Left cardiac atrium (tissue), 4 donors: ENCODE data around the gene SYT7. TPM values are rescaled to one million over a fixed set of nuclear protein-coding genes. Genes with fewer than 3 reads are reported as not detected.

Source experiments
- ATAC-seq, 2 donors: fragments of 200-7000 bp; cut with Tn5 transposase; one replicate each; pipeline ENCODE4 v1.9.1; 2020; ENCODE audit warnings: mild to moderate bottlenecking in 2 of 2, moderate library complexity in 2 of 2
- DNase-seq: peaks from one replicate; pipeline ENCODE4 v3.0.0-alpha.2; 2020
- intact Hi-C, 2 donors: fragments of 100-400 bp; cut with DNase I; formaldehyde crosslinking; loops; one replicate each; pipeline versions ENCODE4 v1.14.1 to v1.15.1; 2022 to 2023
- total RNA-seq, 2 donors: library from RNA; stranded (reverse); fragmentation: NEBNext Ultra II Directional; extraction: Animal tissue kit (Norgen Biotek cat#: 25700); gene quantifications; one replicate each; pipeline ENCODE4 v1.2.1, GENCODE V29; 2021
- donor health status: DM: no; HTN: yes; CAD: no.
- donor health status: DM: no; HTN: yes; CAD: no; lungs with severe emphysema.
- donor health status: DM: yes; HTN: yes; CAD: no.
- donor health status: Dilated cardiomyopathy.

The SYT7 gene
- total RNA-seq, 2 donors from 2014 or later = 36.7 to 39.7 TPM

DNA sequence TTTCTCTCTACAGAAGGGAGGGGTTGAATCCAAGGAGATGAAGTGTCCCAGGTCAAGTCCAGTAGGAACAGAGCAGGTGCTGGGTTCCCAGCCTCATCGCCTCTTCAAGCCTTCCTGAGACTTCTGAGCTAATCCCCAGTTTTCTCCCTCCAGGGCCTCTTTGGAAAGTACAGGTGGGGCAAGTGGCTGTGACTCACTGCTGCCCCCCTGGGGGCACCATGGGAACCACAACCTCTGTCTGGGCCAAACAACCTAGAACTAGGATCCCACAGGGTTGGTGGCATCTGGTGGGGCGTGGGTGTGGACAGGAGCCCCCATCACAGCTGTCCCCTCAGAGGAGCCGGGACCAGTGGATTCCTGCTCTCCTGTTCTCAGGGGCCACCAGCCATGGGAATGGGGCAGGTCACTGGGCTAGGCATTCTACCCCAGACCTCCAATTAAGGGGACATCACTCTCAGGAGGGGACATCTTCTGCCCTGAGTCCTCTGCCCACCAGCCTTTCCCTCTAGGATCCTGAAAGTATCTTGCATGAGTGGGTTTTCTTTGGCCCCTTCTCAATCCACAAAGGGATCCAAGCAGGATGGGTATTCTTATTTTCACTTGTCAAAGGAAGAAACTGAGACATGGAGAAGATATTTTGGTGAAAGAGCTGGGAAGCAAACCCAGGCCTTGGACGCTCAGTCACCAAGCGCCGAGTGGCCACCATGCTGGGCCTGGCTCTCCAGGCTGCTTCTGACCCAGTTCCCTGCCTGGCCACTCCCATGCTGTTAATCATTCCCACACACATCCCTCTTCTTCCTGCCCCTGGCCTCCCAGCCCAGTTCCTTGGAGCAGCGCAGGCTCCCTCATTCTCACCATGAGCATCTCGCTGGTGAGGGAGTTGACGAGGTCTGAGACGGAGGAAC, 48.5 kb downstream of the SYT7 start:
- no peak for DNase-seq
- no peak for ATAC-seq
- intact Hi-C loops = loop anchor here in 1 of 2 donors (5.0 kb wide), 1 partner anchor 45 kb away; no protein-coding TSS in a partner anchor

DNA sequence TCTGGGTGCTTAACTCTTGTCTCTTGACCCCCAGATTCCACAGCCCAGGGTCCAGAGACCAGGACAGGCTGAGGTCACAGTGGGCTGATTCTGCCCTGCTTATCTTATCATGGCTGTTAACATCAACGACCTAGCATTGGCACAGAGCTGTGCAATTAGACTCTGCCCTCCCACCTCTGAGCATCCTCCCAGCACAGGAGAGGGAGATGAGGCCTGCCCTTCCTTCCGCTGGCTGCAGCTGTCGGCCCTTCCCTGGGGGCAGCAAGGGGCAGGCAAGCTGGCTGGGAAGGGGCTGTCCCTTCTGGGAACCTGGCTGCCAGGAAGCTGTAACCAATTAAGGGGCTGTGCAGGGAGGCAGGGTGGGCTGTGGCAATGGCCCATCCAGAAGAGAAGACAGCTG, 49.8 kb downstream of the SYT7 start:
- intact Hi-C loops = loop anchor here in 1 of 2 donors (5.0 kb wide), 1 partner anchor 46 kb away; no protein-coding TSS in a partner anchor
- no peak for ATAC-seq
- no peak for DNase-seq

DNA sequence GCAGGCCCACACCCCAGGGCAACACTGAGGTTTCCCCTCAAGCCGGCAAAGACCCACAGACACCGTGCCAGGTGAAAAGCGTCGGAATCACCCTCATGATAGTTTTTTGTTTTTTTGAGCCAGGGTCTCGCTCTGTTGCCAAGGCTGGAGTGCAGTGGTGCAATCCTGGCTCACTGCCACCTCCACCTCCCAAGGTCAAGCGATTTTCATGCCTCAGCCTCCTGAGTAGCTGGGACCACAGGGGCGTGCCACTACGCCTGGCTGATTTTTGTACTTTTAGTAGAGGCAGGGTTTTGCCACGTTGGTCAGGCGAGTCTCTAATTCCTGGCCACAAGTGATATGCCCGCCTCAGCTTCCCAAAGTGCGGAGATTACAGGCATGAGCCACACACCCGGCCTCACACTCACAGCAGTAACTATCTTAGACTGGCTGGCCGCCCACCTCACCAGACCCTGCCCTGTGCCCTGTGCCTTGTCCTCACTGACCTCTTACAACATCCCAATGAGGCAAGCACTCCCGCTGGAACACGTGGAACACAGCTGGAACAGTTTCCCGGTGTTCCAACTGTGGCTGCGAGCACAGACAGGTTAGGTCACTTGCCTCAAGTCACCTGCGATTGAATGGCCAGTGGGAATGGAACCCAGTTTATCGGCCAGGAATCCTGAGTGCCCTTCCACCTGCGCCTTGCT, 51.2 kb downstream of the SYT7 start:
- peak in 1 of 2 donors; percentile 62 for ATAC-seq
- no peak for DNase-seq
- intact Hi-C loops = loop anchor here in 1 of 2 donors (5.0 kb wide), 1 partner anchor 48 kb away; no protein-coding TSS in a partner anchor

DNA sequence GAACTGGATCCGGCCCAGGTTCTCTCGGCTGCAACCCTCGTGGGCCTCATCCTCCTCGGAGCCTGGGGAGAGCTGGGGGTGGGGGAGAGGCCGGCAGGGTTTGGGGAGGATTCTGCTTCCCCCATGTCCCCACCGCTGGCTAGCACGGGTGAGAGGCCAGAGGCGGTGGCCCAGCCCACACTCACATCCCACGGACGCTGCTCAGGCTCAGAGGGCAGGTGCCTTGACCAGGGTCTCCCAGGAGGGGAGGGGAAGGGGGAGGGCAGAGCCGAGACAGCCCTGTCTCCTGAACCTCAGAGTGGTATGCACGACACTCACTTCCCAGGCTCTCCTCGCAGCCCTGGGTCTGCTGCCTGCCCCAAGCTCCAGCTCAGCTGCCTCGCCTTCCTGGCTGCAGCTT, 52.8 kb downstream of the SYT7 start:
- no peak for DNase-seq
- intact Hi-C loops = no loop called here
- no peak for ATAC-seq

DNA sequence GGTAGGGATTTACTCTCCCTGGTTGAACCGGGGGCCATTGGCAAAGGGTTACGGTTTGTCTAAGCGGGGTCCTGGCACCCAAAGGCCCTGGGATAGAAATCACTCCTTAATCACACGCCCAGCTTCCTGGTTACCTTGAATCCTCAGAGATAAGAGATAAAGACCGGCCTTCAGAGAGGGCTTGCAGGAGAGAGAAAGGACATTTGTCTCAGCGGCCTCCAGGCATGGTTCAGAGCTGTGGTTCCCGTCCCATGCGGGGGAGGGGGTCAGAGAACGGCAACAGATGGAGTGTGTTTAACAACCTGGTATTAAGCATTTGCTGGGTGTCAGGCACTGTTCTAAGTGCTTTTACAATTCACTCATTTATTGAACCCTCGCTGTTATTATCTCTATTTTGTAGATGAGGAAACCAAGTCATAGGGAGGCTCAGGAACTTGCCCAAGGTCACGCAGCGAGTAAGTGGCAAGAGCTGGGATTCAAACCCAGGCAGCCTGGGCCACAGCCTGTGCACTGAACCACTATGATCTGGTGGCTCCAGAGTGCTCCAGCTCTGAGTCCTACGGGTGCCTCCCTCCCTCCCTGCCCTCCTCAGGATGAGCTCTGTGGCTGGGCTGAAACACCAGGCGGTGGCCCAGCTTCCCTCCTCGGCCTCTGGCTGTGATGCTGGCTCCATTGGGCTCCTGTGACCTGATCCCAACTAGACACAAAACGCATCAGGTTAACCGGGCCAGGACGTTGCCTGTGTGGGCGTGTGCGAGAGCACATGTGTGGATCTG, 53.7 kb downstream of the SYT7 start:
- DNase-seq (no peak), ATAC-seq (no peak)
- intact Hi-C loops = no loop called here

DNA sequence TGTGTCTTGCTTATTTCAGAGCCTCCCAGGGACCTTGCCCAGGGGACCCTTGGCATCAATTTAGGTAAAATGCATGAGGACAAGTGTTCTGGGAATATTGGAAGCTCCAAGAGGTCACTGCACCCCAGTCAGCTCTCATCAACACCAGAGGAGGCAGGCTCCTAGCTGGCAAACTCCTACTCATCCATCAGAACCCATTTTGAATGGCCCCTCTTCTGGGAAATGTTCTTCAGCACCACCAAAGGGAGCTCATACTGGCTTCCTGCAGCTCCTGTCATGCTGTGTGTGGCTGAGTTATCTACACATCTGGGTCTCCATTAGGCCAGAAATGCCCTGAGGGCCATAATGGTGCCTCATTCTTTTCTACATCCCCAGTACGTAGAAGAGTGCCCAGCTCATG, 54.6 kb downstream of the SYT7 start:
- DNase-seq = no peak
- ATAC-seq = no peak
- intact Hi-C loops = no loop called here

DNA sequence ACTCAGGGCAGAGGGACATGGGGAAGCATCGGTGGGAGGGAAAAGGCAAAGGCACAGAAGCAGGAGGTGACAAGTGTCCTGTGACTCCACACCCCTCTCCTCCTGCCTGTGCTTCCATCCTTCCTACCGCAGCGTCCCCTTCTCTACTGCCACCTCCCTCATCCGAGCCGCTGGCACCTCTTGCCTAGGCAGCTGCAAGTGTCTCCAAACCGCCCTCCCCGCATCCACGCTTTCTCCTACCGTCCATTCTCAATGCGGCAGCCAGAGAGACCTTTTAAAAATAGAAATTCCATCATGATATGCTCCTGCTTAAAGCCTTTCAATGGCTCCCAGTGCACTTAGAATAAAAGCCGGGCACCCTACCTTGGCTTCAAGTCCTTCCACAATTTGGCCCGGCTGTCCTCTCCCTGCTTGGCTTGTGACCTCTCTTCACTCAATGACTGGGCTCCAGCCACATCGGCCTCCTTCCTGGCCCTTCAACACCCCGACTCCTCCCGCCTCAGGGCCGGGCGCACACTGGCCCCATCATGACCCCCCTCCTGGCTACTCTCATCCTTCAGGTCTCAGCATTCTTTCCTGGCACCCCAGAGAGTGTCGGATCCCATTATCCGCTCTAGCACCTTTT, 55.8 kb downstream of the SYT7 start:
- peak; percentile 21 to 43 for ATAC-seq
- DNase-seq = no peak
- intact Hi-C loops = no loop called here

- intact Hi-C loops = no loop called here
- ATAC-seq (no peak), DNase-seq (no peak)
Observed at GRCh38 chr11:61524446-61524845, 56.4 kb downstream of the SYT7 start.

GRCh38 chr11:61522881-61523280, 58.0 kb downstream of the SYT7 start:
- intact Hi-C loops = no loop called here
- DNase-seq = no peak
- no peak for ATAC-seq

DNA sequence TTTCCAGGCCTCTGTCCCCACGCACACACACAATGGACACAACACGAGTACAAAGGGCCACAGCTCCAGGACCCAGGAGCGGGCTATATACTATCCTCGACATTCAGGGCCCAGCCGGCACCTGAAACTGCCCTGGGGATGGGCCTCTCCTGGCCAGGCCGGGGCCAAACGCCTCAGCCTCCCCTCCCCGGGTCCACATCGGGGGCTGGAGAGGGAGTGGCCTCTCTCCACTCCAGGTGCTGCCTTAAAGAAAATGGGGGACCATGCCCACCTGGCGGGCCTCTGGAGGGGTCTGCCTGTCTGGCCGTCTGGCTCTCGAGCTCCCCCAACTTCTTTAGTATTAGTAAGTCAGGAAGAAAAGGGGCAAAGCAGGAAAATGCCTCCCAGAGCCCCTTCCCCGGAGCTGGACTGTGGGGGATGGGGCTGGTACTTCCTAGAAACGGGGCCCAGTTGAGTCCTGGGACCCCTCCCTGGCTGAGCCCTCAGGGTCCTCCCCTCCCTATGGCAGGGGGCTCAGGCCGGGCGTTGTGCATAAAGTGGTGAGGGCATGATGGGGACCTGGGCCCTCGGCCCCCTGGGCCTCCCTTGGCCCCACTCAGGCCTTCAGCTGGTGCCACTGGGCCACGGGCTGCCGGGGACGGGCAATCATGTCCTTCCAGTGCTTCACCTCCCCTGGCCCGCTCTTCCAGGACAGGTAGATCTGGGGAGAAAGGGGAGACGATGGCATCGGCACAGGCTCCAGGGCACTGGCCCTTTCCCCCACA, 62.7 kb downstream of the SYT7 start:
- ATAC-seq (no peak), DNase-seq (no peak)
- intact Hi-C loops = loop anchor here (5.0 kb wide), 1 partner anchor 41 kb away; no protein-coding TSS in a partner anchor

DNA sequence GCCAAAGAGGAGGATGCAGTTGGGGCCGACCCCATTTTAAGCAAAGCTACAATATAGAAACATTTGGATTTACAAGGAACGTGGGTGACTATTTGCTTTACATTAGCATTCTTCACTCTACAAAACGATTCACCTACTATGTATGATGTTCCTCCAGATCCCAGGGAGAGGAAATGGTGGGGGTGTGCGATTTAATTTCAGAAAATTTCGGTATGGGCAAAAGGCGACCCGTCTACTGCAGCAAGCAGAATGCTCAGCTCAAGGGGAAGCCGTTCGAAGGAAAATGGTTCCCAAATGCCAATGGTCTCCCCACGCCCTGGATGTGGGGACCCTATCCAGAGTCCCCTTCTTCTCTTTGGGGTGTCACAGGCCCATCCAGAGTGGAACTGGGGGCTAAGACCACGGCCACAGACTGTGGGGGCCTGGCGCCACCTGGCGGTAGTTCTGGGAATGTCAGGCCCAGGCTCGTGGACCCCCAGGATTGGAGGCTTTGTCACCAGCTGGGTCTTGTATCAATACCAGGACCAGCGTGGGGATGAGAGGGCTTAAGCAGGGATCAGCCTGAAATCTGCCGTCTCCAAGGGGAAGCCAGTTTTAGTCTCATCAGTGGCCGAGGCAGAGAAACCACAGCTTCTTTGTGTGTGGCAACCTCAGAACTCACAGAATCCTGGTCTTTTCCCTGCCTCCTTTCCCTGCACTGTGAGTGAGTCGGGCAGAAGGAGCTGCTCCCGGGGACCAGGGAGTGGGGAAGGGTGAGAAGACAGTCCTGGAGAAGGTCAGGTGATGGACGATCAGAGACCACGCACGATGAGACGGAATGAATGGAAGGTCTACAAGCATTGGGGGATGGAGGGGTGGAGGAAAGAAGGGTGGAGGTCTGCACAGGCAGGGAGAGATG, 64.0 kb downstream of the SYT7 start:
- intact Hi-C loops = loop anchor here (2.0 to 5.0 kb wide), 2 partner anchors 40 to 70 kb away; no protein-coding TSS in a partner anchor
- DNase-seq = no peak
- ATAC-seq = peak; percentile 43

GRCh38 chr11:61516191-61516590, 64.7 kb downstream of the SYT7 start:
- peak in 1 of 2 donors; percentile 10 for ATAC-seq
- intact Hi-C loops = loop anchor here (2.0 to 5.0 kb wide), 2 partner anchors 39 to 69 kb away; no protein-coding TSS in a partner anchor
- no peak for DNase-seq

GRCh38 chr11:61515686-61516085, 65.2 kb downstream of the SYT7 start:
- ATAC-seq (no peak), DNase-seq (no peak)
- intact Hi-C loops = loop anchor here (2.0 to 5.0 kb wide), 2 partner anchors 38 to 69 kb away; no protein-coding TSS in a partner anchor

DNA sequence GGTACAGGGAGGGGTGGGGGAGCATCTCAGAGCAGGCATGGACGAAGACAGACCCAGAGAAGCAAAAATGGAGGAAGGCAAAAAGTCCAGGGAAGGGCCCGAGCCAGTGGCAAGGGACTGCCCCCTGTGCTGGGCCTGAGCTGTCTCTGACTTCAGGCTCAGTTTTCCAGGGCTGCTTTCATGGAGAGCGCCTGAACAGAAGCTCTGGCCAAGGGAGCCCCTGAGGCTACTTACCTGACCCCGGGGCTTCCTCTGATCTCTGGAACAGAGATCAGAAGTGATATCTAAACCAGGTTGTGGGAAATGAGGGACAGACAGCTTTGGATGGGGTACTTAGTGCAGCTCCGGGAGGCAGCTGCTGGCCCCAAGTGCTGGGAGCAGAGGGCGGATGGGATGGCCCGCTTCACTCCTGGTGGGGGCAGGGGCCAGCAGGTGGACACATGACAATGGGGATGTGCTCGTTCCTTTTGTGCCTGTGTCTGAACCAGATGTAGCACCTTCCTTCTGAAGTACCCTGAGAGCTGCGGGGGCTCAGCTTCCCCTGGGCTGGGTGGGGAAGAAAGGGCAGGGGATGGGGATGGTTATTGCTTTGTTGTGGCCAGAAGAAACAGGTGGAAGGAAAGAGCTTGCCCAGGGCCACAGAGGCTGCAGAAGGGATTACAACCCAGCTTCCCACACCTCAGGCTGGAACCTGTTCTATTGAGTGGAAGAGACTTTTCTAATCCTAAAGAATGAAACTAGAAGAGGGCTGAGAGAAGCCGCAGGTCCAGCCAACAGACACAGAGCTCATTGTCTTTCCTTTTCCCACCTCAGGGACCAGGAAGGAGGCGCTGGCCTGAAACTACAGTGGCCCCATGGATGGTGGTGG, 66.6 kb downstream of the SYT7 start:
- ATAC-seq = no peak
- intact Hi-C loops = no loop called here
- DNase-seq = no peak

- no peak for ATAC-seq
- intact Hi-C loops = no loop called here
- no peak for DNase-seq
Observed at GRCh38 chr11:61513143-61513765, 67.6 kb downstream of the SYT7 start.

DNA sequence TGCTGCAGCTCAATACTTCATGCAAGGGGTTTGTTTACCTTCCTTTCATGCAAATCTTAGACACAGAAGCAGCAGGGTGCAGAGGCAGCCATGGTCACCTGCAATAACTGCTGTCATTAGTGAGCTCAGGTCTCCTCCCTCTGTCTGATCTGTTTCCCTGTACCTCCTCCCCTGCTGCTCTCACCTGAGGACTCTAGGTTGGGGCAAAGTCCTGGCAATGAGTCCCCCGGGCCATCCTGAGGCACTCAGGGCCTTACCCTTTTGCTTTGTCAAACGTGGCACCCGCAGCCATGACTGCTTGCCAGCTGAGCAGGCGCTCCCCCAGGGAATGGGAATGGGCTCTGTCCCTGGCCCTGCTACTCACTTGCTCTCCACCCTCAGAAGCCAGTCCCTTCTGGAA, 68.4 kb downstream of the SYT7 start:
- intact Hi-C loops = no loop called here
- DNase-seq = no peak
- no peak for ATAC-seq
